ENCODE measurements around the gene STRN3. TPM values are rescaled to one million over a fixed set of nuclear protein-coding genes. Genes with fewer than 3 reads are reported as not detected.
"Not testable (repeated sequence)": the region's sequence is repeated elsewhere in the genome, so short reads cannot be mapped to it uniquely, and the experiment has no call there.

The STRN3 gene
- total and polyA plus RNA-seq, 2 of the 4 experiments (the other 2 are of a cell fraction) = 10.8 to 78.7 TPM

GRCh38 chr14:31042893-31043292 is 16.7 kb upstream of the STRN3 start:
- H3K4me3 ChIP-seq (ENCODE audit: insufficient read depth, low read depth, low read length); H3K14ac ChIP-seq (replicated peaks; ENCODE audit: low read depth, low read length); ATAC-seq (ENCODE audit: low read depth); H3K9me3 ChIP-seq (ENCODE audit: control insufficient read depth, insufficient read depth, low read length); H3K9me1 ChIP-seq (ENCODE audit: insufficient read depth, low read length); H3K27me3 ChIP-seq (ENCODE audit: control insufficient read depth, insufficient read depth, low read length); H3K9ac ChIP-seq (ENCODE audit: low read depth, low read length); H3K56ac ChIP-seq (ENCODE audit: extremely low read depth, insufficient read depth, low read length); H3K79me1 ChIP-seq (ENCODE audit: low read depth in 1 of 2, low read length in 2 of 2); BruUV-seq (replicated peaks); H2AK5ac ChIP-seq (ENCODE audit: low read depth, low read length); H3K27ac ChIP-seq (ENCODE audit: insufficient read depth, low read length); dilution Hi-C loops (cut with HindIII; ENCODE audit: low sequenced_read_pairs, unreplicated experiment); H2BK5ac ChIP-seq (ENCODE audit: low read depth, low read length, poor library complexity, severe bottlenecking); H3K23ac ChIP-seq (ENCODE audit: low read depth, low read length); H3K18ac ChIP-seq (ENCODE audit: low read depth, low read length); H3K4me2 ChIP-seq (ENCODE audit: low read depth, low read length); H3K4ac ChIP-seq (ENCODE audit: low read depth, low read length); H2BK15ac ChIP-seq (ENCODE audit: low read depth, low read length); H2AFZ ChIP-seq (replicated peaks; ENCODE audit: low read length, poor library complexity); H2AK9ac ChIP-seq (replicated peaks; ENCODE audit: low read depth, low read length, poor library complexity); H2BK120ac ChIP-seq (ENCODE audit: low read depth, low read length); DNase-seq; H3K4me1 ChIP-seq (ENCODE audit: control insufficient read depth, insufficient read depth, low read length); H4K8ac ChIP-seq (ENCODE audit: low read depth in 2 of 2, low read length in 2 of 2); H4K20me1 ChIP-seq (ENCODE audit: insufficient read depth, low read length); H4K5ac ChIP-seq (ENCODE audit: low read depth, low read length); CTCF ChIA-PET; H4K91ac ChIP-seq (ENCODE audit: insufficient read depth, low read depth, low read length); H3K36me3 ChIP-seq (ENCODE audit: control insufficient read depth, insufficient read depth, low read length); intact Hi-C loops (cut with micrococcal nuclease); in situ Hi-C loops (cut with MboI; ENCODE audit: low sequenced_read_pairs); POLR2A ChIA-PET (ENCODE audit: unreplicated experiment); H2BK20ac ChIP-seq (ENCODE audit: low read depth, low read length): not testable (repeated sequence)
- no CpG with 5 or more reads among the region's 10 CpGs for WGBS, 2 experiments (ENCODE audit: extremely low coverage in 2 of 2, insufficient read length in 1 of 2)

Data from IMR-90 (cell line).